HG02884 (cell line): ENCODE measurements around the gene PDGFC.

ENCODE experiments used
- ATAC-seq: cut with Tn5 transposase; IDR thresholded peaks from one replicate; pipeline ENCODE4 v1.9.1; 2021; ENCODE audit warnings: mild to moderate bottlenecking, moderate library complexity; ENCODE audit not compliant: unreplicated experiment

PDGFC gene

GRCh38 chr4:156837625-156838345, 133.8 kb downstream of the PDGFC start:
- no peak for ATAC-seq

- no peak for ATAC-seq
These were observed 138.7 kb downstream of the PDGFC start for GRCh38 chr4:156832886-156833285.

- no peak for ATAC-seq
These were observed 141.2 kb downstream of the PDGFC start for GRCh38 chr4:156830351-156830750.

- no peak for ATAC-seq
These were observed 142.3 kb downstream of the PDGFC start for GRCh38 chr4:156829201-156829873.

- ATAC-seq = no peak
These were observed 144.1 kb downstream of the PDGFC start for GRCh38 chr4:156827519-156827918.

GRCh38 chr4:156825074-156825473, 146.5 kb downstream of the PDGFC start:
- ATAC-seq = no peak

GRCh38 chr4:156824451-156825060, 147.0 kb downstream of the PDGFC start:
- no peak for ATAC-seq

GRCh38 chr4:156820931-156821330, 150.7 kb downstream of the PDGFC start:
- ATAC-seq = no peak

GRCh38 chr4:156816360-156816755, 155.2 kb downstream of the PDGFC start:
- ATAC-seq = no peak

- no peak for ATAC-seq
These were observed 155.8 kb downstream of the PDGFC start for GRCh38 chr4:156815717-156816359.

GRCh38 chr4:156811963-156812362, 159.6 kb downstream of the PDGFC start:
- no peak for ATAC-seq

GRCh38 chr4:156811286-156811685, 160.3 kb downstream of the PDGFC start:
- no peak for ATAC-seq

- no peak for ATAC-seq
These were observed 165.9 kb downstream of the PDGFC start for GRCh38 chr4:156805696-156806095.

- no peak for ATAC-seq
These were observed 168.5 kb downstream of the PDGFC start for GRCh38 chr4:156803056-156803455.

GRCh38 chr4:156800463-156800862, 171.1 kb downstream of the PDGFC start:
- ATAC-seq = no peak

- ATAC-seq = no peak
These were observed 172.4 kb downstream of the PDGFC start for GRCh38 chr4:156799121-156799589.

- ATAC-seq = no peak
These were observed 173.2 kb downstream of the PDGFC start for GRCh38 chr4:156798438-156798837.

- no peak for ATAC-seq
These were observed 174.4 kb downstream of the PDGFC start for GRCh38 chr4:156797206-156797605.

- no peak for ATAC-seq
These were observed 175.9 kb downstream of the PDGFC start for GRCh38 chr4:156795727-156796126.

- ATAC-seq = no peak
These were observed 176.7 kb downstream of the PDGFC start for GRCh38 chr4:156794863-156795262.

GRCh38 chr4:156792462-156793085, 179.0 kb downstream of the PDGFC start:
- ATAC-seq = no peak
